Psoas muscle (tissue), 8 donors: ENCODE data around the gene ERCC1. TPM values are rescaled to one million over a fixed set of nuclear protein-coding genes. Genes with fewer than 3 reads are reported as not detected.

Experiments used
- ATAC-seq, 4 donors: fragments of 200-7000 bp; cut with Tn5 transposase; one replicate each; pipeline ENCODE4 v1.9.1; 2020; ENCODE audit warnings: moderate library complexity in 3 of 4, mild to moderate bottlenecking in 2 of 4
- DNase-seq, 2 donors: peaks; one replicate each; pipeline ENCODE4 v3.0.0-alpha.2; 2020
- H3K27ac ChIP-seq: fragments of 200-600 bp; one replicate; pipeline ENCODE4 v1.8.0; 2022
- H3K27me3 ChIP-seq, 3 donors: fragments of 200-600 bp in 1 of 3; one replicate each; pipeline versions ENCODE4 v1.6.1 to v1.8.0; 2013 to 2022; ENCODE audit warnings: low read length in 2 of 3, mild to moderate bottlenecking in 2 of 3, moderate library complexity in 1 of 3; ENCODE audit not compliant: insufficient read depth in 3 of 3
- H3K36me3 ChIP-seq, 2 donors: fragments of 200-600 bp in 1 of 2; one replicate each; pipeline versions ENCODE4 v1.6.1 to v1.8.0; 2013 to 2022; ENCODE audit warnings: low read depth in 1 of 2, mild to moderate bottlenecking in 1 of 2, moderate library complexity in 1 of 2; ENCODE audit not compliant: insufficient read depth in 1 of 2
- H3K4me1 ChIP-seq: fragments of 200-600 bp; one replicate; pipeline ENCODE4 v1.8.0; 2022
- H3K4me3 ChIP-seq: fragments of 200-600 bp; one replicate; pipeline ENCODE4 v1.8.0; 2022; ENCODE audit warnings: mild to moderate bottlenecking
- H3K9me3 ChIP-seq: fragments of 200-600 bp; one replicate; pipeline ENCODE4 v1.8.0; 2022
- WGBS, 3 donors: extraction: QIAGEN DNeasy Blood & Tissue Kit; methylation state at CpG; one replicate each; pipeline versions ENCODE4 v1.1.6 to v1.1.7; 2013; 5-methylcytosine and 5-hydroxymethylcytosine counted together
- intact Hi-C, 2 donors: fragments of 100-400 bp; cut with DNase I; formaldehyde crosslinking; loops; one replicate each; pipeline versions ENCODE4 v1.11.0 to v1.14.2; 2022
- polyA plus RNA-seq, 3 donors: library from polyadenylated mRNA; stranded (reverse); fragments of 200-250 nt; gene quantifications; one replicate each; pipeline ENCODE4 v1.2.3, GENCODE V29; 2013
- total RNA-seq, 4 donors: library from RNA; stranded (reverse); fragmentation: NEBNext Ultra II Directional in 2 of 4; extraction: Animal tissue kit (Norgen Biotek cat#: 25700) in 2 of 4; gene quantifications; one replicate each; pipeline versions ENCODE4 v1.2.1 to v1.2.4, GENCODE V29; 2021 to 2023
- TF ChIP-seq, protein P1 (sequence below): fragments of 200-600 bp; IDR thresholded peaks from one replicate; pipeline ENCODE4 v1.8.0; 2022; ENCODE audit warnings: antibody characterized with exemption
- donor health status: healthy with polysubstance abuse.
- donor health status: DM: no; HTN: no; CAD: no; lungs with moderate emphysema.
- donor health status: Bipolar disorder and iron deficiency.
- donor health status: healthy.
- donor health status: DM: yes; HTN: yes; CAD: no.
- donor health status: DM: no; HTN: no; CAD: no.
- donor health status: DM: no; HTN: no; CAD: no.
- donor health status: DM: yes; HTN: yes; CAD: no.

Gene ERCC1
- total and polyA plus RNA-seq, 7 donors: 59.5 to 2,153 (median 84.6) TPM

DNA sequence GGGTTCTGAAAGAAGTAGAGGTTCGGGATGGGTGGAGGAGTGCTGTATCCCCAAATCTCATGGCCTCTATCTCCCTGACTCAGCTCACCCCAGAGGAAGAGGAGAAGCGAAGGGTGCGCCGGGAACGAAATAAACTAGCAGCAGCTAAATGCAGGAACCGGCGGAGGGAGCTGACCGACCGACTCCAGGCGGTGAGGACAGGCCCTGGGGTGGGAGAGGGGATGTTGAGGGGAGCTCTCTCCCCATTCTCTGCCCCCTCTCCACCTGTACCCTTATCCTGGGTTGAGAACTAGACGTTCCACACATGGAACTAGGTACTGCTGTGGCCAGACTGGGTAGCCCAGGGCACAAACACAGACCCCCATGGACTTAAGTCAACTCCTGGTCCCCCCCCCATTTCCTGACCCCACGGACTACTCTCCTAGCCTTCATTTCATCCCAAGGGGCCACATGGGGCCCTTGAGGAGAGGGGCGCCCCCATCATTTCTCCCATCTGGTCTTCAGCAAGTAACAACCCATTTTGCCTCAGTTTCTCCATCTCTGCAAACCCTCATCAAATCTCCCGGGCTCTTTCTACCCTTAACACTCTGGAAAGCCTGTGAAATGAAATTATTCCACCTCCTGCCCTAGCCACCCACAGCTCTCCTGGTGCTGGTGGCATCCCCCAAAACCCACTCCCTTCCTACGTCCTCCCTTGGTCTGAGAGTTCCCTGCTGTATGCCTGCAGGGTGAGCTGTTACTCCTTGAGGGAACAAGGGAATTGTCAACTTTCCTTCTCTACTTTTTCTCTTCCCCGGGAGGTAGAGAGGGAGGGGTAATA, 47.6 kb upstream of the ERCC1 start:
- ATAC-seq: no peak
- DNase-seq: no peak
- 88 to 90% (median 88%) methylated on average over 16 of the region's 16 CpGs for WGBS, 3 donors
- Histone ChIP-seq H3K4me1 (peaks cover 13% of the 10 kb centered on the region), H3K27me3 (no peaks in the 10 kb centered on the region), H3K4me3 (no peak overlapping the region), H3K9me3 (no peaks in the 10 kb centered on the region), H3K36me3 (no peaks in the 10 kb centered on the region), H3K27ac (no peak overlapping the region)
- intact Hi-C loops: no loop called here
- TF ChIP-seq, protein P1, sequence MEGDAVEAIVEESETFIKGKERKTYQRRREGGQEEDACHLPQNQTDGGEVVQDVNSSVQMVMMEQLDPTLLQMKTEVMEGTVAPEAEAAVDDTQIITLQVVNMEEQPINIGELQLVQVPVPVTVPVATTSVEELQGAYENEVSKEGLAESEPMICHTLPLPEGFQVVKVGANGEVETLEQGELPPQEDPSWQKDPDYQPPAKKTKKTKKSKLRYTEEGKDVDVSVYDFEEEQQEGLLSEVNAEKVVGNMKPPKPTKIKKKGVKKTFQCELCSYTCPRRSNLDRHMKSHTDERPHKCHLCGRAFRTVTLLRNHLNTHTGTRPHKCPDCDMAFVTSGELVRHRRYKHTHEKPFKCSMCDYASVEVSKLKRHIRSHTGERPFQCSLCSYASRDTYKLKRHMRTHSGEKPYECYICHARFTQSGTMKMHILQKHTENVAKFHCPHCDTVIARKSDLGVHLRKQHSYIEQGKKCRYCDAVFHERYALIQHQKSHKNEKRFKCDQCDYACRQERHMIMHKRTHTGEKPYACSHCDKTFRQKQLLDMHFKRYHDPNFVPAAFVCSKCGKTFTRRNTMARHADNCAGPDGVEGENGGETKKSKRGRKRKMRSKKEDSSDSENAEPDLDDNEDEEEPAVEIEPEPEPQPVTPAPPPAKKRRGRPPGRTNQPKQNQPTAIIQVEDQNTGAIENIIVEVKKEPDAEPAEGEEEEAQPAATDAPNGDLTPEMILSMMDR: no peak

DNA sequence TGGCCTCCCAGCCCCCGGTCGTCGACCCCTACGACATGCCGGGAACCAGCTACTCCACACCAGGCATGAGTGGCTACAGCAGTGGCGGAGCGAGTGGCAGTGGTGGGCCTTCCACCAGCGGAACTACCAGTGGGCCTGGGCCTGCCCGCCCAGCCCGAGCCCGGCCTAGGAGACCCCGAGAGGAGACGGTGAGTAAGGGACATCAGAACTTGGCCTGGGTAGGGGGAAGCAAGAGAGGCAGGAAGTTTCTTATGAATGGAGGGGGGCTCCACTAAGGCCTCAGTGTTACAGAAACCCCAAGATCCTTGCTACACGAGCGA, 47.0 kb upstream of the ERCC1 start:
- Histone ChIP-seq H3K4me1 (peaks cover 13% of the 10 kb centered on the region), H3K9me3 (no peaks in the 10 kb centered on the region), H3K27ac (no peak overlapping the region), H3K4me3 (no peak overlapping the region), H3K27me3 (no peaks in the 10 kb centered on the region), H3K36me3 (no peaks in the 10 kb centered on the region)
- intact Hi-C loops: no loop called here
- ATAC-seq: no peak
- WGBS, 3 donors: 90 to 96% (median 91%) methylated on average over 15 of the region's 15 CpGs
- TF ChIP-seq, protein P1: no peak
- peak in 1 of 2 donors; percentile 61 for DNase-seq

DNA sequence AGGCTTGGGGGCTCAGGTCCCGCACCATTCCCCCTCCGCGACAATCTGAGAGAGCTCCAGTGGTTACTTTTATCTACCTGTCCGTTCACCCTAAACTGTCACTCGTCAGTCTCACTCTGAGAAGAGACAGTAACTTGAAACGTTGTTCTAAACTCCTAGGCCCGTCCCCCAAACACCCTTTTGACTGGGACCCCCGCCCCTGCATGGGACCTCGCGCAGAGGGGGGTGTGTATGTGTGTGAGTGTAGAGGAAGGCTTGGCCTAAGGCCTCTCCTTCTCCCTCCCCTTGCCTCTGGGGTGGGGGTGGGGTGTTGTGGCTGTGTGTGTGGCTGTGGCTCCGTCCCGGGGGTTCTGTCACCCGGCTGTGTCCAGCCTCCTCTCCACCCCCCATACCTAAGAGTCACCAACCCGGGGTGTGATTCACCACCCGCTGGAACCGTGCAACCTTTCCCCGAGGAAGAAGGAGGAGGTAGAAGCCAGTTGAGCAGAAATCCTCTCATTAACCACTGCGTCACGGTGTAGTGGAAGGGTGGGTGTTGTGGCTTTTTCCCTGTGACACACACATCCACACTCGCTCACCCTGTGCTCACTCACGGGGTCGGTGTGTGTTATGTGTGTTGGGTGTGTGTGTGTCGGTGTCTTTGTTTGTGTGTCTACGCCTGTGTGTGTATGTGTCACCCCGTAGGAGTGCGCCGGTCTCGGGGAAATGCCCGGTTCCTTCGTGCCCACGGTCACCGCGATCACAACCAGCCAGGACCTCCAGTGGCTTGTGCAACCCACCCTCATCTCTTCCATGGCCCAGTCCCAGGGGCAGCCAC, 46.4 kb upstream of the ERCC1 start:
- Histone ChIP-seq H3K4me1 (peaks cover 13% of the 10 kb centered on the region), H3K36me3 (no peaks in the 10 kb centered on the region), H3K27ac (peak overlapping the region; percentile 88), H3K27me3 (no peaks in the 10 kb centered on the region), H3K9me3 (no peaks in the 10 kb centered on the region), H3K4me3 (peak overlapping the region; percentile 86)
- WGBS, 3 donors: 40 to 44% (median 42%) methylated on average over 33 of the region's 33 CpGs
- peak; percentile 33 to 63 for DNase-seq
- TF ChIP-seq, protein P1: no peak
- intact Hi-C loops: no loop called here
- no peak for ATAC-seq

DNA sequence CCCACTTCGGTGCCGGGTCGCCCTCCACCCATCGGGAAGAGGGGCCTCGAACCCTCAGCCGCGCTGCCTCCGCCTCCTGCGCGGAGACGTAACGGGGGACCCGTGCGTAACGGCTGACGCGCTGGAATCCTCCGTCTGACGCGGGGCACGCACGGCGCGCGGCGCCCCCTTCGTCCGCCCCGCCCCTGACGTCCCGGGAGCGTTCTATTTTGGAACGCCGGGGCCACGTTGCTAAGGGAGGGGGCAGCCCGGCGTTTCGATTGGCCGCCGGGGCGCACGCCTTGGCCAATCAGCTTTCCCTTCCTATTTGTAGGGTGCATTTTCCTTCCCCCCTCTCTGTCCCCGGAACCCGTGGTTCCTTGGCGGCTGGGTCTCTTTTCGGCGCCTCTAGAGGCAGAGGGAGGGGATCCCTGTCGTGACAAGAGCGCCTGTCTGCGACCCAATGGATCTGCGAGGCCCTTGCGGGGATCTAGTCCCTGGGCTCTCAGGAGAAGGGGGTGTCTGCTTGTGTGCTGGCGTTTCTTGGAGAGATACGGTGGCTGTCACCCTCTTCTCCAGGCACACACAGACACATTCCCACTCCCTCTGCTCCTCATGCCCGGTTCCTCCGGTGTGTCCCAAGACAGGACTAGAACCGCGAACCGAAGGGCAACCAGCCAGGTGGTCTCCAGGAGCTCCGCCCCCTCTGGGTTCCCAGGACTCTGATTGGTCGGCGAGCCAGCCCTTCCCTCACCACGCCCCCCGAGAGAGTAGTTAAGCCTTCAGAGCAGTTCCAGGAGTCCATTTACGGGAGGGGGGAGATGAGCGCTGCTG, 45.6 kb upstream of the ERCC1 start:
- no peaks in the 10 kb centered on the region for H3K9me3 ChIP-seq
- no peaks in the 10 kb centered on the region for H3K27me3 ChIP-seq
- peak overlapping the region; percentile 86 for H3K4me3 ChIP-seq
- H3K36me3 ChIP-seq: no peaks in the 10 kb centered on the region
- peak overlapping the region; percentile 88 for H3K27ac ChIP-seq
- WGBS, 3 donors: 0 to 1% (median 0%) methylated on average over 53 to 66 of the region's 66 CpGs
- TF ChIP-seq, protein P1: no peak
- peaks cover 13% of the 10 kb centered on the region for H3K4me1 ChIP-seq
- DNase-seq: peak; percentile 94 to 96
- intact Hi-C loops: no loop called here
- peak; percentile 90 to 92 (median 90) for ATAC-seq
